Measurements from ENCODE around the gene PCED1A.

PCED1A gene, protein sequence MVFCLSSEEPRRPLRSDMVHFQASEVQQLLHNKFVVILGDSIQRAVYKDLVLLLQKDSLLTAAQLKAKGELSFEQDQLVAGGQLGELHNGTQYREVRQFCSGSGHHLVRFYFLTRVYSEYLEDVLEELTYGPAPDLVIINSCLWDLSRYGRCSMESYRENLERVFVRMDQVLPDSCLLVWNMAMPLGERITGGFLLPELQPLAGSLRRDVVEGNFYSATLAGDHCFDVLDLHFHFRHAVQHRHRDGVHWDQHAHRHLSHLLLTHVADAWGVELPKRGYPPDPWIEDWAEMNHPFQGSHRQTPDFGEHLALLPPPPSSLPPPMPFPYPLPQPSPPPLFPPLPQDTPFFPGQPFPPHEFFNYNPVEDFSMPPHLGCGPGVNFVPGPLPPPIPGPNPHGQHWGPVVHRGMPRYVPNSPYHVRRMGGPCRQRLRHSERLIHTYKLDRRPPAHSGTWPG
- long read RNA-seq, partial matches to known transcripts, result 7 of 22 reads
- long read RNA-seq, other reads (novel, unspliced or antisense), result 12 of 22 reads

DNA sequence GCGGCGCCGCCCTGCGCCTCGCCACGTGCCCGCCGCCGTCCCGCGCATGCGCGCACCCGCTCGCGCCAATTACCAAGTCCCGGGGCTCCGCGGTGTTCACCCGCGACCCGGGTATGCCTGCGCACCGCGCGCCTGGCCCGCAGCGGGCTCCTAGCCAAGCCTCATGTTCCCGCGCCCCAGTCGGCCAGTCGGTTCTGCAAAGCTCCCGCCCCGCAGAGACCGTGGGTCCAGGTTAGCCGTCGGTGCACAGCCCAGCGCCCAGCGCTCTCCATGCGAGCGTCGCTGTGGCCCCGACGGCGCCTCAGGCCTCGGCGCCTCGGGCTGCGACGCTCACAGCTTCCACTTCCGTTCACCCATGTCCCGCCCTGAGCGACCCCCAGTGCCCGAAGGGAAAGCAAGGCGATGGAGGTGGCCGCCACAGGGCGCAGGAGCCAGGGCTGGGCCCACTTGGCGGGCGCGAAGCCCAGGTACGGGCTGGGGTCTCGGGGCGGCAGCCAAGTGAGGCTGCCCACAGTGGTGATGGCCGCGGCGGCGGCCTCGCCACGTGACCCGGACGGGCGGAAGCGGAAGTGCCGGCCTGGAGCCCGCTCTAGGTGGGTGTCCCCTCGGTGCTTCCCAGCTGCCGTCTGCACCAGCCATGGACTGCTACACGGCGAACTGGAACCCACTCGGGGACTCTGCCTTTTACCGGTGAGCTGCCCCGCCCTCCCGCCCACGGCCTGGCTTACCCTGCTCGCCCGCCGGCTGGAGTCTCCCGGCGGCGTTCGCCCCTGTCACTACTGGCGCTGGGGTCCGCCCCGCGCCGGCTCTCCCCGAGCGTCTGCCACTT is at the start of gene PCED1A, which contains the start of gene VPS16:
TSS of gene PCED1A (minus strand) at position 518 of the 829 bp plus-strand sequence. CDS start 743 bp downstream, outside the sequence.
TSS of gene VPS16 (plus strand) at position 608 of the 829 bp plus-strand sequence. CDS start at position 638, 30 bp downstream.
- DNase-seq (ENCODE audit: low read depth in 1 of 2, low spot score in 1 of 2), result peak; percentile 81 to 86
- peak within 1 kb of the TSS; percentile 83 for H3K4me3 ChIP-seq (replicated peaks; ENCODE audit: insufficient read depth, low read length)
- H3K27me3 ChIP-seq (ENCODE audit: insufficient read depth, poor library complexity, severe bottlenecking), result no peaks in the 10 kb centered on the region
- TF ChIP-seq, protein P1, sequence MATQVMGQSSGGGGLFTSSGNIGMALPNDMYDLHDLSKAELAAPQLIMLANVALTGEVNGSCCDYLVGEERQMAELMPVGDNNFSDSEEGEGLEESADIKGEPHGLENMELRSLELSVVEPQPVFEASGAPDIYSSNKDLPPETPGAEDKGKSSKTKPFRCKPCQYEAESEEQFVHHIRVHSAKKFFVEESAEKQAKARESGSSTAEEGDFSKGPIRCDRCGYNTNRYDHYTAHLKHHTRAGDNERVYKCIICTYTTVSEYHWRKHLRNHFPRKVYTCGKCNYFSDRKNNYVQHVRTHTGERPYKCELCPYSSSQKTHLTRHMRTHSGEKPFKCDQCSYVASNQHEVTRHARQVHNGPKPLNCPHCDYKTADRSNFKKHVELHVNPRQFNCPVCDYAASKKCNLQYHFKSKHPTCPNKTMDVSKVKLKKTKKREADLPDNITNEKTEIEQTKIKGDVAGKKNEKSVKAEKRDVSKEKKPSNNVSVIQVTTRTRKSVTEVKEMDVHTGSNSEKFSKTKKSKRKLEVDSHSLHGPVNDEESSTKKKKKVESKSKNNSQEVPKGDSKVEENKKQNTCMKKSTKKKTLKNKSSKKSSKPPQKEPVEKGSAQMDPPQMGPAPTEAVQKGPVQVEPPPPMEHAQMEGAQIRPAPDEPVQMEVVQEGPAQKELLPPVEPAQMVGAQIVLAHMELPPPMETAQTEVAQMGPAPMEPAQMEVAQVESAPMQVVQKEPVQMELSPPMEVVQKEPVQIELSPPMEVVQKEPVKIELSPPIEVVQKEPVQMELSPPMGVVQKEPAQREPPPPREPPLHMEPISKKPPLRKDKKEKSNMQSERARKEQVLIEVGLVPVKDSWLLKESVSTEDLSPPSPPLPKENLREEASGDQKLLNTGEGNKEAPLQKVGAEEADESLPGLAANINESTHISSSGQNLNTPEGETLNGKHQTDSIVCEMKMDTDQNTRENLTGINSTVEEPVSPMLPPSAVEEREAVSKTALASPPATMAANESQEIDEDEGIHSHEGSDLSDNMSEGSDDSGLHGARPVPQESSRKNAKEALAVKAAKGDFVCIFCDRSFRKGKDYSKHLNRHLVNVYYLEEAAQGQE (IDR thresholded peaks at IDR 0.05; ENCODE audit: insufficient replicate concordance, low read depth), result peak; percentile 26
- peak; percentile 62; the same call in 1 of the 2 replicates for TF ChIP-seq POLR2AphosphoS5 (IDR thresholded peaks at IDR 0.05; ENCODE audit: low read depth)
- TF ChIP-seq GABPA (IDR thresholded peaks at IDR 0.05; ENCODE audit: low read depth), result peak; percentile 92
- TF ChIP-seq, protein P2, sequence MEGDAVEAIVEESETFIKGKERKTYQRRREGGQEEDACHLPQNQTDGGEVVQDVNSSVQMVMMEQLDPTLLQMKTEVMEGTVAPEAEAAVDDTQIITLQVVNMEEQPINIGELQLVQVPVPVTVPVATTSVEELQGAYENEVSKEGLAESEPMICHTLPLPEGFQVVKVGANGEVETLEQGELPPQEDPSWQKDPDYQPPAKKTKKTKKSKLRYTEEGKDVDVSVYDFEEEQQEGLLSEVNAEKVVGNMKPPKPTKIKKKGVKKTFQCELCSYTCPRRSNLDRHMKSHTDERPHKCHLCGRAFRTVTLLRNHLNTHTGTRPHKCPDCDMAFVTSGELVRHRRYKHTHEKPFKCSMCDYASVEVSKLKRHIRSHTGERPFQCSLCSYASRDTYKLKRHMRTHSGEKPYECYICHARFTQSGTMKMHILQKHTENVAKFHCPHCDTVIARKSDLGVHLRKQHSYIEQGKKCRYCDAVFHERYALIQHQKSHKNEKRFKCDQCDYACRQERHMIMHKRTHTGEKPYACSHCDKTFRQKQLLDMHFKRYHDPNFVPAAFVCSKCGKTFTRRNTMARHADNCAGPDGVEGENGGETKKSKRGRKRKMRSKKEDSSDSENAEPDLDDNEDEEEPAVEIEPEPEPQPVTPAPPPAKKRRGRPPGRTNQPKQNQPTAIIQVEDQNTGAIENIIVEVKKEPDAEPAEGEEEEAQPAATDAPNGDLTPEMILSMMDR (IDR thresholded peaks at IDR 0.05; ENCODE audit: insufficient read depth, low read length), result no peak
- peak; percentile 71; the same call in 1 of the 2 replicates for TF ChIP-seq SPI1 (IDR thresholded peaks at IDR 0.05; ENCODE audit: borderline replicate concordance, low read depth)
- H3K27ac ChIP-seq (replicated peaks), result peak within 1 kb of the TSS; percentile 87

DNA sequence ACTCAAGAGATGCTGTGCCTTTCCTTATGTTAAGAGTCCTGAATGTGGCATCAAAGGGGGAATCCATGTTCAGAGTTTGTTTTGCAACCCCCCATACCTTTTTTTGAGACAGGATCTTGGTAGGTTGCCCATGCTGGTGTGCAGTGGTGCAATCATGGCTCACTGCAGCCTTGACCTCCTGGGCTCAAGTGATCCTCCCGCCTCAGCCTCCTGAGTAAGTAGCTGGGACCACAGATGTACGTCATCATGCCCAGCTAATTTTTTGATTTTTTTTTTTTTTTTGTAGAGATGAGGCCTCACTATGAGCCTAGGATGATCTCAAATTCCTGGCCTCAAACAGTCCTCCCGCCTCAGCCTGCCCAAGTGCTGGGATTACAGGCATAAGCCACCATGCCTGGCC is 49.3 kb upstream of the PCED1A start:
- no peak for DNase-seq (ENCODE audit: low read depth in 1 of 2, low spot score in 1 of 2)
- Histone ChIP-seq H3K27me3 (ENCODE audit: insufficient read depth, poor library complexity, severe bottlenecking) (no peaks in the 10 kb centered on the region), H3K27ac (replicated peaks) (no peak overlapping the region), H3K4me3 (replicated peaks; ENCODE audit: insufficient read depth, low read length) (no peak overlapping the region)
- no peak for TF ChIP-seq GABPA (IDR thresholded peaks at IDR 0.05; ENCODE audit: low read depth)
- TF ChIP-seq POLR2AphosphoS5 (IDR thresholded peaks at IDR 0.05; ENCODE audit: low read depth), result no peak
- TF ChIP-seq, protein P2 (IDR thresholded peaks at IDR 0.05; ENCODE audit: insufficient read depth, low read length), result no peak
- no peak for TF ChIP-seq SPI1 (IDR thresholded peaks at IDR 0.05; ENCODE audit: borderline replicate concordance, low read depth)
- TF ChIP-seq, protein P1 (IDR thresholded peaks at IDR 0.05; ENCODE audit: insufficient replicate concordance, low read depth), result no peak

DNA sequence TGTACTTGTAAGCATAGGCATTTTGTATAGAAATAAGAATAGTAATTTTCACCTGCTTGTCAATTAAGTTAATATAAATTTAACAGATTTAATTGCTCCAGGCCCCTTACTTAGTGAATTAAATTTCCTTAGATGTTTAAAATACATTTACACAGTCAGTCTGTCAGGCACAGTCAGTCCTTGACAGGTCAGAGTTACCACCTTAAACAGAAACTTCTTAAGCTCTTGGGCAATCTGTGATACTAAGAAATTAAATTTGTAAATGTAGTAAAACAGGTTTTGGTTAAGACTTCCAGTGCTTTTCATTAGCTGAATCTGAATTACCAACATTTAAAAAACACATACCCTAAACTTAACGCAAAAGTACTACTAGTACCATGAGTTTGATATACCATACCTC is 48.8 kb upstream of the PCED1A start:
- DNase-seq (ENCODE audit: low read depth in 1 of 2, low spot score in 1 of 2), result no peak
- no peaks in the 10 kb centered on the region for H3K27me3 ChIP-seq (ENCODE audit: insufficient read depth, poor library complexity, severe bottlenecking)
- no peak overlapping the region for H3K4me3 ChIP-seq (replicated peaks; ENCODE audit: insufficient read depth, low read length)
- TF ChIP-seq, protein P2 (IDR thresholded peaks at IDR 0.05; ENCODE audit: insufficient read depth, low read length), result no peak
- TF ChIP-seq SPI1 (IDR thresholded peaks at IDR 0.05; ENCODE audit: borderline replicate concordance, low read depth) (no peak), POLR2AphosphoS5 (IDR thresholded peaks at IDR 0.05; ENCODE audit: low read depth) (no peak), GABPA (IDR thresholded peaks at IDR 0.05; ENCODE audit: low read depth) (no peak)
- TF ChIP-seq, protein P1 (IDR thresholded peaks at IDR 0.05; ENCODE audit: insufficient replicate concordance, low read depth), result no peak
- no peak overlapping the region for H3K27ac ChIP-seq (replicated peaks)
